ENCODE results near the gene SBK3. TPM values are rescaled to one million over a fixed set of nuclear protein-coding genes. Genes with fewer than 3 reads are reported as not detected.
A peak's percentile ranks its signal among the peaks of the same experiment; 100 is the strongest.

Gene SBK3
- total and polyA plus RNA-seq, 10 of the 15 experiments (the other 5 are each of a cell fraction or from before 2014, with no cell fraction given), result not detected

DNA sequence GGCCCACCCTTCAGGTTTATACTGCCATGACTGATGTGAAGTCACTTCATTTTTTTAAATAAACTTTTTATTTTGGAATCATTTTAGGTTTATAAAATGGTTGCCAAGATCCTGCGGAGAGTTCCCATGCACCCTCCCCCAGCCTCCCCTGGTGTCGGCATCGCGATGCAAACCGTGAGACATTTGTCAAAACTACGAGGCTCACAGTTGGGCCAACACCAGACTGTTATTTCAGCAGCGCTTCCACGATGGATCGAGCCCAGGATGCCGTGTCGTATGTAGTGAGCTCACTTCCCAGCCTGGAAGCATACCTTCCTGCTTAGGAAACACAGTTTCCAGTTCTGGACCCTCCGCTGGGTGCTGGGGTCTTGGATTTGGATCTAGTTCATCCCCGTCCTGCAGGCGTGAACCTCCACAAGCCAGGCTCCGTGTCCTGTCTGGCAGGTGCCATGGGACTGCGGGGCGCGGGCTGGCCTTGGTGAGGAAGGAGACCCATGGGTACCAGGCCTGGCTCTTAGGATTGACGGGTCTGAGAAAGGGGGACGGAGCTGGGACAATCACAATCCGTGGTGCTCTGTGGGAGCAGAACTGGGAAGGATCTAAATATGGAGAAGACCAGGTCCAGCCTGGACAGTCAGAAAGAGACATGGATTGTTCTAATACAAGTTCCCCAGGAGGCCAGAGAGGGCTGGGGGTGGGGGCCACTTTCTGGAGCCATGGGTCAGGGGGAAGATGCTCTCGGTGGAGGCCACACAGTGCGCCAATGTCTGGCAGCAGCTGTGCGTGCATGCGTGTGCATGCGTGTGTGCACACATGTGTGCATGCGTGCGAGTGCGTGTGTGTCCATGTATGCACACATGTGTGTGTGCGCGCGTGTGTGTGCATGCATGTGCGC is 6.0 kb downstream of the SBK3 start:
- Histone ChIP-seq H3K4me2 (ENCODE audit: control insufficient read depth, insufficient read depth) (no peak overlapping the region), H3K9me3 (replicated peaks; ENCODE audit: control insufficient read depth, insufficient read depth, low read length) (no peaks in the 10 kb centered on the region), H3K4me3 (no peak overlapping the region), H3K79me2 (ENCODE audit: control insufficient read depth, insufficient read depth, low read length) (no peaks in the 10 kb centered on the region), H3K27me3 (replicated peaks in 1 of 2; ENCODE audit: control insufficient read depth in 2 of 2, insufficient read depth in 2 of 2, low read length in 1 of 2) (no peaks in the 10 kb centered on the region), H4K20me1 (ENCODE audit: control insufficient read depth, insufficient read depth) (no peaks in the 10 kb centered on the region), H3K9ac (ENCODE audit: control insufficient read depth, insufficient read depth, low read length) (no peak overlapping the region), H3K36me3 (ENCODE audit: control insufficient read depth in 2 of 2, insufficient read depth in 2 of 2, low read length in 1 of 2) (no peaks in the 10 kb centered on the region), H3K27ac (ENCODE audit: control insufficient read depth, insufficient read depth) (no peak overlapping the region), H2AFZ (ENCODE audit: control insufficient read depth, low read depth, low read length) (no peak overlapping the region), H3K4me1 (ENCODE audit: control insufficient read depth, insufficient read depth, low read length) (no peaks in the 10 kb centered on the region)
- ATAC-seq, result no peak
- intact Hi-C loops (cut with micrococcal nuclease; ENCODE audit: unreplicated experiment), result no loop called here
- ChIA-PET SMC1A (ENCODE audit: uncharacterized antibody, unreplicated experiment) (no interaction called here), RAD21 (ENCODE audit: unreplicated experiment) (no interaction called here), POLR2A (no interaction called here), CTCF (no interaction called here)
- BruUV-seq (replicated peaks), result no TSS peak
- TF ChIP-seq, protein P1, sequence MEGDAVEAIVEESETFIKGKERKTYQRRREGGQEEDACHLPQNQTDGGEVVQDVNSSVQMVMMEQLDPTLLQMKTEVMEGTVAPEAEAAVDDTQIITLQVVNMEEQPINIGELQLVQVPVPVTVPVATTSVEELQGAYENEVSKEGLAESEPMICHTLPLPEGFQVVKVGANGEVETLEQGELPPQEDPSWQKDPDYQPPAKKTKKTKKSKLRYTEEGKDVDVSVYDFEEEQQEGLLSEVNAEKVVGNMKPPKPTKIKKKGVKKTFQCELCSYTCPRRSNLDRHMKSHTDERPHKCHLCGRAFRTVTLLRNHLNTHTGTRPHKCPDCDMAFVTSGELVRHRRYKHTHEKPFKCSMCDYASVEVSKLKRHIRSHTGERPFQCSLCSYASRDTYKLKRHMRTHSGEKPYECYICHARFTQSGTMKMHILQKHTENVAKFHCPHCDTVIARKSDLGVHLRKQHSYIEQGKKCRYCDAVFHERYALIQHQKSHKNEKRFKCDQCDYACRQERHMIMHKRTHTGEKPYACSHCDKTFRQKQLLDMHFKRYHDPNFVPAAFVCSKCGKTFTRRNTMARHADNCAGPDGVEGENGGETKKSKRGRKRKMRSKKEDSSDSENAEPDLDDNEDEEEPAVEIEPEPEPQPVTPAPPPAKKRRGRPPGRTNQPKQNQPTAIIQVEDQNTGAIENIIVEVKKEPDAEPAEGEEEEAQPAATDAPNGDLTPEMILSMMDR (IDR thresholded peaks at IDR 0.05 in 2 of 3, conservative IDR thresholded peaks at IDR 0.05 in 1 of 3; ENCODE audit: control insufficient read depth in 2 of 3, extremely low read depth in 1 of 3, insufficient read depth in 1 of 3, low read depth in 3 of 3, low read length in 3 of 3), result no peak
- TF ChIP-seq, protein P2, sequence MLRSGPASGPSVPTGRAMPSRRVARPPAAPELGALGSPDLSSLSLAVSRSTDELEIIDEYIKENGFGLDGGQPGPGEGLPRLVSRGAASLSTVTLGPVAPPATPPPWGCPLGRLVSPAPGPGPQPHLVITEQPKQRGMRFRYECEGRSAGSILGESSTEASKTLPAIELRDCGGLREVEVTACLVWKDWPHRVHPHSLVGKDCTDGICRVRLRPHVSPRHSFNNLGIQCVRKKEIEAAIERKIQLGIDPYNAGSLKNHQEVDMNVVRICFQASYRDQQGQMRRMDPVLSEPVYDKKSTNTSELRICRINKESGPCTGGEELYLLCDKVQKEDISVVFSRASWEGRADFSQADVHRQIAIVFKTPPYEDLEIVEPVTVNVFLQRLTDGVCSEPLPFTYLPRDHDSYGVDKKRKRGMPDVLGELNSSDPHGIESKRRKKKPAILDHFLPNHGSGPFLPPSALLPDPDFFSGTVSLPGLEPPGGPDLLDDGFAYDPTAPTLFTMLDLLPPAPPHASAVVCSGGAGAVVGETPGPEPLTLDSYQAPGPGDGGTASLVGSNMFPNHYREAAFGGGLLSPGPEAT (IDR thresholded peaks at IDR 0.05; ENCODE audit: low read depth), result no peak
- TF ChIP-seq, protein P3, sequence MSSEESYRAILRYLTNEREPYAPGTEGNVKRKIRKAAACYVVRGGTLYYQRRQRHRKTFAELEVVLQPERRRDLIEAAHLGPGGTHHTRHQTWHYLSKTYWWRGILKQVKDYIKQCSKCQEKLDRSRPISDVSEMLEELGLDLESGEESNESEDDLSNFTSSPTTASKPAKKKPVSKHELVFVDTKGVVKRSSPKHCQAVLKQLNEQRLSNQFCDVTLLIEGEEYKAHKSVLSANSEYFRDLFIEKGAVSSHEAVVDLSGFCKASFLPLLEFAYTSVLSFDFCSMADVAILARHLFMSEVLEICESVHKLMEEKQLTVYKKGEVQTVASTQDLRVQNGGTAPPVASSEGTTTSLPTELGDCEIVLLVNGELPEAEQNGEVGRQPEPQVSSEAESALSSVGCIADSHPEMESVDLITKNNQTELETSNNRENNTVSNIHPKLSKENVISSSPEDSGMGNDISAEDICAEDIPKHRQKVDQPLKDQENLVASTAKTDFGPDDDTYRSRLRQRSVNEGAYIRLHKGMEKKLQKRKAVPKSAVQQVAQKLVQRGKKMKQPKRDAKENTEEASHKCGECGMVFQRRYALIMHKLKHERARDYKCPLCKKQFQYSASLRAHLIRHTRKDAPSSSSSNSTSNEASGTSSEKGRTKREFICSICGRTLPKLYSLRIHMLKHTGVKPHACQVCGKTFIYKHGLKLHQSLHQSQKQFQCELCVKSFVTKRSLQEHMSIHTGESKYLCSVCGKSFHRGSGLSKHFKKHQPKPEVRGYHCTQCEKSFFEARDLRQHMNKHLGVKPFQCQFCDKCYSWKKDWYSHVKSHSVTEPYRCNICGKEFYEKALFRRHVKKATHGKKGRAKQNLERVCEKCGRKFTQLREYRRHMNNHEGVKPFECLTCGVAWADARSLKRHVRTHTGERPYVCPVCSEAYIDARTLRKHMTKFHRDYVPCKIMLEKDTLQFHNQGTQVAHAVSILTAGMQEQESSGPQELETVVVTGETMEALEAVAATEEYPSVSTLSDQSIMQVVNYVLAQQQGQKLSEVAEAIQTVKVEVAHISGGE (CRISPR knock-in tag; IDR thresholded peaks at IDR 0.05), result no peak
- TF ChIP-seq MEF2B (IDR thresholded peaks at IDR 0.05; ENCODE audit: partially characterized antibody, poor library complexity, severe bottlenecking) (no peak), TCF3 (IDR thresholded peaks at IDR 0.05; ENCODE audit: borderline replicate concordance, insufficient read depth, low read depth, low read length) (peak; percentile 51; the same call in 1 of the 2 replicates), PAX5 (IDR thresholded peaks at IDR 0.05; ENCODE audit: borderline replicate concordance, low read depth, low read length) (no peak)
- TF ChIP-seq, protein P4, sequence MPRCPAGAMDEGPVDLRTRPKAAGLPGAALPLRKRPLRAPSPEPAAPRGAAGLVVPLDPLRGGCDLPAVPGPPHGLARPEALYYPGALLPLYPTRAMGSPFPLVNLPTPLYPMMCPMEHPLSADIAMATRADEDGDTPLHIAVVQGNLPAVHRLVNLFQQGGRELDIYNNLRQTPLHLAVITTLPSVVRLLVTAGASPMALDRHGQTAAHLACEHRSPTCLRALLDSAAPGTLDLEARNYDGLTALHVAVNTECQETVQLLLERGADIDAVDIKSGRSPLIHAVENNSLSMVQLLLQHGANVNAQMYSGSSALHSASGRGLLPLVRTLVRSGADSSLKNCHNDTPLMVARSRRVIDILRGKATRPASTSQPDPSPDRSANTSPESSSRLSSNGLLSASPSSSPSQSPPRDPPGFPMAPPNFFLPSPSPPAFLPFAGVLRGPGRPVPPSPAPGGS (IDR thresholded peaks at IDR 0.05; ENCODE audit: borderline replicate concordance, insufficient read depth, low read depth, low read length, poor library complexity, severe bottlenecking), result peak; percentile 88
- no peak for FAIRE-seq
- in situ Hi-C loops (cut with MboI), result no loop called here
- 71% methylated on average over 33 of the region's 33 CpGs for WGBS (ENCODE audit: insufficient coverage, insufficient replicate concordance, low lambda C conversion rate, missing lambda C conversion rate)
- no peak for DNase-seq (ENCODE audit: low read depth, low spot score)
